ENCODE data around the gene ADPGK. TPM values are rescaled to one million over a fixed set of nuclear protein-coding genes. Genes with fewer than 3 reads are reported as not detected.
"Not testable (repeated sequence)": the region's sequence is repeated elsewhere in the genome, so short reads cannot be mapped to it uniquely, and the experiment has no call there.

Gene ADPGK
- polyA plus RNA-seq, 1 donor, result 47.7 TPM

DNA sequence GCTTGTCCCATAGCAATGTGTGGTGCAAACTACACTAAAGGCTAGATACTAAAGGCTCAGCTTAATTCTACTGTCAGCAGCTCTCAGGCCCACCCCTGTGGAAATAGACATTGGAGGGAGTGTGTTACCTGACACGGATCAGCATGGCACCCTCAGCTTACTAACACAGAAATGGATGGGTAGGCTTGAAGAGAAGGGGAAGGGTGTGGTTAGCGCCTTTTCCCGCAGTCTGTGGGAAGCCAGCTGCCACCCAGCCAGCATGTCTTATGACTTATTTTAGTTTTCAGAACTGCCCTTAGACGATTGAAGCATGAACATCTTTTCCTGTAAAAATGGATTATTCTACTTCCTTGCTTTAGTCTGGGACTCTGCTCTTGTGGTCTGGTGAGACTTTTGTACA is 25.8 kb upstream of the ADPGK start:
- H3K27ac ChIP-seq (ENCODE audit: low read length), result no peak overlapping the region
- H3K4me3 ChIP-seq (ENCODE audit: low read length), result no peak overlapping the region
- no peaks in the 10 kb centered on the region for H3K36me3 ChIP-seq (ENCODE audit: control insufficient read depth, insufficient read depth, low read length)
- DNase-seq, result no peak
- H3K9me3 ChIP-seq (ENCODE audit: control insufficient read depth, low read depth, low read length), result peaks cover 8% of the 10 kb centered on the region
- no peaks in the 10 kb centered on the region for H3K27me3 ChIP-seq (ENCODE audit: control insufficient read depth, insufficient read depth, low read length)
- H3K4me1 ChIP-seq (ENCODE audit: control insufficient read depth, insufficient read depth, low read length), result no peaks in the 10 kb centered on the region
- 100% methylated on average over 1 of the region's 4 CpGs for WGBS (ENCODE audit: insufficient coverage, low lambda C conversion rate)

DNA sequence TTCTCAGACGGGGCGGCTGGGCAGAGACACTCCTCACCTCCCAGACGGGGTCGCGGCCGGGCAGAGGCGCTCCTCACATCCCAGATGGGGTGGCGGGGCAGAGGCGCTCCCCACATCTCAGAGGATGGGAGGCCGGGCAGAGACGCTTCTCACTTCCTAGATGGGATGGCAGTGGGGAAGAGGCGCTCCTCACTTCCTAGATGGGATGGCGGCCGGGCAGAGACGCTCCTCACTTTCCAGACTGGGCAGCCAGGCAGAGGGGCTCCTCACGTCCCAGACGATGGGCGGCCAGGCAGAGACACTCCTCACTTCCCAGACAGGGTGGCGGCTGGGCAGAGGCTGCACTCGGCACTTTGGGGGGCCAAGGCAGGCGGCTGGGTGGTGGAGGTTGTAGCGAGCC is 23.8 kb upstream of the ADPGK start:
- not testable (repeated sequence) for H3K4me3 ChIP-seq (ENCODE audit: low read length); H3K27ac ChIP-seq (ENCODE audit: low read length); H3K9me3 ChIP-seq (ENCODE audit: control insufficient read depth, low read depth, low read length); DNase-seq; H3K36me3 ChIP-seq (ENCODE audit: control insufficient read depth, insufficient read depth, low read length); H3K27me3 ChIP-seq (ENCODE audit: control insufficient read depth, insufficient read depth, low read length); H3K4me1 ChIP-seq (ENCODE audit: control insufficient read depth, insufficient read depth, low read length)
- WGBS (ENCODE audit: insufficient coverage, low lambda C conversion rate), result no CpG with 5 or more reads among the region's 22 CpGs

DNA sequence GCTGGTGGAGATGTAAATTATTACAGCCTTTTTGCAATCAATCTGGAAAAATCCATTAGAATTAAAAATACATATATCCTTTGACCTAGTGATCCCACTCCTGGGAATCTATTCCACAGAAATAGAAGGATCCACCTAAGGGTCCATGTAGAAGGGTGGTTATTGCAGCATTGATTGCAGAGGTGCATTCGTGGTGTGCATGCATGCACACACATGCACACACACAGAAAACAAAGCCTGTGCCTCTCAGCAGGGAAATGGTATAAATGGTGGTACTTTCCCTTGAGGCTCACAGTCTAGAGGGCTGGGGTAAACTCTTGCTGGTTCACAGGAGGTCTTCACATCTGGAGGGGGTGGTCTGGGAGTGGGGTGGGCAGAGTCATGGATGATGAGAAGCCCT is 19.4 kb upstream of the ADPGK start:
- no peaks in the 10 kb centered on the region for H3K36me3 ChIP-seq (ENCODE audit: control insufficient read depth, insufficient read depth, low read length)

DNA sequence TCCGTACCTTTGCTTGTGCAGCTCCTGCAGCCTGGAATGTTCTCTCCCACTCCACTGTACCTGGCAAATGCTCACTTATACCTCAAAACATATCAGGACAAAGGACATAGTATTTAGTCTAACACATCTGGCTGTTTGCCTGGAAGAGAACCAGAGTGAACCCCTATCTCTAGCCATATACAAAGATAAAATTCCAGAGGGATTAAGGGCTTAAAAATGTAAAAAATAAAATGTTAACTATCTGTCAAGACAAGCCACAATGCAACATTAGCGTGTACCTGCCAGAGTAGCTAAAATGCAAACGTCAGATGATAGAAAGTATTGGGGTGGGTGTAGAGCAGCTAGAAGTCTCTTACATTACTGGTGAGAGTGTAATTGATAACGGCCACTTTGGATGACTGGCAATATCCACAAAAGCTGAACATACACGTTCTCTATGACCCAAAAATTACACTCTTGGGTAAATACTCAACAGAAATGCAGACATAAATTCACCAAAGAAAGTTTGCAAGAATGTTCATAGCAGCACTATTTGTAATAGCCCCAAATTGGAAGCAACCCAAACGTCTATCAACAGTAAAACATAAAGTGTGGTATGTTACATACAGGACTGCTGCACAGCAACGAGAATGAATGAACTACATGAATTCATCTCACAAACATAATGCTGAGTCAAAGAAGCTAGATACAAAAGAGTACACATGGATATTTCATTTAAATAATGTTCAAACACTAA is 18.2 kb upstream of the ADPGK start:
- Histone ChIP-seq H3K4me3 (ENCODE audit: low read length) (no peak overlapping the region), H3K9me3 (ENCODE audit: control insufficient read depth, low read depth, low read length) (no peaks in the 10 kb centered on the region), H3K27me3 (ENCODE audit: control insufficient read depth, insufficient read depth, low read length) (no peaks in the 10 kb centered on the region), H3K36me3 (ENCODE audit: control insufficient read depth, insufficient read depth, low read length) (no peaks in the 10 kb centered on the region), H3K27ac (ENCODE audit: low read length) (no peak overlapping the region), H3K4me1 (ENCODE audit: control insufficient read depth, insufficient read depth, low read length) (peaks cover 5% of the 10 kb centered on the region)
- no peak for DNase-seq
- WGBS (ENCODE audit: insufficient coverage, low lambda C conversion rate), result 30% methylated on average over 2 of the region's 7 CpGs

More for the DNA sequence above, 19.4 kb upstream of the ADPGK start:
- WGBS (ENCODE audit: insufficient coverage, low lambda C conversion rate), result no CpG with 5 or more reads among the region's 1 CpG
- H3K4me1 ChIP-seq (ENCODE audit: control insufficient read depth, insufficient read depth, low read length), result no peaks in the 10 kb centered on the region
- no peak overlapping the region for H3K4me3 ChIP-seq (ENCODE audit: low read length)
- DNase-seq, result no peak
- no peak overlapping the region for H3K27ac ChIP-seq (ENCODE audit: low read length)
- no peaks in the 10 kb centered on the region for H3K27me3 ChIP-seq (ENCODE audit: control insufficient read depth, insufficient read depth, low read length)
- H3K9me3 ChIP-seq (ENCODE audit: control insufficient read depth, low read depth, low read length), result peaks cover 7% of the 10 kb centered on the region

DNA sequence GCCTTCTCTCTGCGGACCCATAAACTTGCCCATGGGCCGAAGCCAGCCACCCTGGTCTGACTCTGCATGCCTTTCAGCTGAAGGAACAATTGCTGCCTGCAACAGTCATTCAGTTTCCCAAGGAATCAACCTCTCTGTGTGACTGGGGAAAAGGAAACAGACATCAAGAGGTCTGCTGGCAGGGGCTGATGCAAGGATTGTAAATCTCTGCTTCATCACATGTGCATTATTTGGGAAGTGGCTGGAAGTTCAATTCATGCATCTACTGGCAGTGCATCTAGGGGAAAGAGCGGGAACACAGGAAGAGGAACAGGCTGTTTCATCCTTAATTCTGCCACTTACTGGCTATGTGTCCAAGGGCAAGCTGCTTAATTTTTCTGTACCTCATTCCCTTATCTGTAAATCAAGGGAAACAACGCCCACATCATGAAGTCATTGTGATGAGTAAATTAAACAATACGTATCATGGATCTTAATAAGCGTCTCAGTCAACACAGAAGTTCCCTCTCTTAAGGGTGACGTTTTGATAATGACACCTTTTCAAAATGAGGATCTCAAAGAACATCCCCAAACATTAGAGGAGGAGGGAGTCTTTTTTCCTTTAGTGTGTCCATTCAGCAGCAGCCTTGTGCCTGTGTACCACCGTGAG is 17.4 kb upstream of the ADPGK start:
- H3K9me3 ChIP-seq (ENCODE audit: control insufficient read depth, low read depth, low read length), result no peaks in the 10 kb centered on the region
- peaks cover 5% of the 10 kb centered on the region for H3K4me1 ChIP-seq (ENCODE audit: control insufficient read depth, insufficient read depth, low read length)
- no peaks in the 10 kb centered on the region for H3K27me3 ChIP-seq (ENCODE audit: control insufficient read depth, insufficient read depth, low read length)
- WGBS (ENCODE audit: insufficient coverage, low lambda C conversion rate), result no CpG with 5 or more reads among the region's 8 CpGs
- H3K36me3 ChIP-seq (ENCODE audit: control insufficient read depth, insufficient read depth, low read length), result no peaks in the 10 kb centered on the region
- H3K4me3 ChIP-seq (ENCODE audit: low read length), result no peak overlapping the region
- no peak for DNase-seq
- no peak overlapping the region for H3K27ac ChIP-seq (ENCODE audit: low read length)

DNA sequence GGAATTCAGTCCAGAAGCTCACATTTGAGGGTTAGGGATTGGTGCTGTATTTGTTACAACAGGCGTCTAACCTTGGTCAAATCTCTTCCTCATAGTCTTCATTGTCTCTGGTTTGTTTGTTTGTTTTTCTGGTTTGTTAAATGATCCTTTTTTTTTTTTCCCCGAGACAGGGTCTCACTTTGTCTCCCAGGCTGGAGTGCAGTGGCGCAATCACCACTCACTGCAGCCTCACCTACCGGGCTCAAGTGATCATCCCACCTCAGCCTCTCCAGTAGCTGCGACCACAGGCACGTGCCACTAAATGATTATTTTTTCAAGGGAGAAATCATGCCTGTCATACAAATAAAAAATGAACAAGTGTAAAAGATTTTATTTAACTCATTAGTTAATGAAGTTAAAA is 14.3 kb upstream of the ADPGK start:
- no peak overlapping the region for H3K4me3 ChIP-seq (ENCODE audit: low read length)
- H3K27me3 ChIP-seq (ENCODE audit: control insufficient read depth, insufficient read depth, low read length), result no peaks in the 10 kb centered on the region
- no peak for DNase-seq
- H3K36me3 ChIP-seq (ENCODE audit: control insufficient read depth, insufficient read depth, low read length), result no peaks in the 10 kb centered on the region
- H3K27ac ChIP-seq (ENCODE audit: low read length), result no peak overlapping the region
- 100% methylated on average over 1 of the region's 6 CpGs for WGBS (ENCODE audit: insufficient coverage, low lambda C conversion rate)
- peaks cover 5% of the 10 kb centered on the region for H3K4me1 ChIP-seq (ENCODE audit: control insufficient read depth, insufficient read depth, low read length)
- H3K9me3 ChIP-seq (ENCODE audit: control insufficient read depth, low read depth, low read length), result no peaks in the 10 kb centered on the region

DNA sequence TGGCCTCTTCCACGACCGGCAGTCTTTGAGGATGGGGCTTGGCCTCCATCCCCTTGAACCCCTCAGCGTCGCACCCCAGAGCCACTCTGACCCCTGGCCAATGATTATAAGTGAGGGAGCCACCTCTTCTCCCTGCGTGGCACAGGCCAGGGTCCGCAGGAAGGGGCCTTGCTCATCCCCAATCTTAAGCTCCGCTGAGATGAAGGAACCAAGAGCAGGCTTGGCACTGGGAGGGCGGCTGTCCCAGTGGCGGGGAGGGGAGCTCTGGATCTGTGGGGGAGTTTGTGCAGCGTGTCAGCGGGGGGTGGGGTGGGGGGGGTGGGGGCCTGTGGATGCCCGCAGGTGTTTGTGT is 13.8 kb upstream of the ADPGK start:
- Histone ChIP-seq H3K27me3 (ENCODE audit: control insufficient read depth, insufficient read depth, low read length) (no peaks in the 10 kb centered on the region), H3K9me3 (ENCODE audit: control insufficient read depth, low read depth, low read length) (no peaks in the 10 kb centered on the region), H3K4me3 (ENCODE audit: low read length) (peak overlapping the region; percentile 59), H3K27ac (ENCODE audit: low read length) (no peak overlapping the region), H3K4me1 (ENCODE audit: control insufficient read depth, insufficient read depth, low read length) (peaks cover 5% of the 10 kb centered on the region), H3K36me3 (ENCODE audit: control insufficient read depth, insufficient read depth, low read length) (no peaks in the 10 kb centered on the region)
- WGBS (ENCODE audit: insufficient coverage, low lambda C conversion rate), result no CpG with 5 or more reads among the region's 12 CpGs
- no peak for DNase-seq

DNA sequence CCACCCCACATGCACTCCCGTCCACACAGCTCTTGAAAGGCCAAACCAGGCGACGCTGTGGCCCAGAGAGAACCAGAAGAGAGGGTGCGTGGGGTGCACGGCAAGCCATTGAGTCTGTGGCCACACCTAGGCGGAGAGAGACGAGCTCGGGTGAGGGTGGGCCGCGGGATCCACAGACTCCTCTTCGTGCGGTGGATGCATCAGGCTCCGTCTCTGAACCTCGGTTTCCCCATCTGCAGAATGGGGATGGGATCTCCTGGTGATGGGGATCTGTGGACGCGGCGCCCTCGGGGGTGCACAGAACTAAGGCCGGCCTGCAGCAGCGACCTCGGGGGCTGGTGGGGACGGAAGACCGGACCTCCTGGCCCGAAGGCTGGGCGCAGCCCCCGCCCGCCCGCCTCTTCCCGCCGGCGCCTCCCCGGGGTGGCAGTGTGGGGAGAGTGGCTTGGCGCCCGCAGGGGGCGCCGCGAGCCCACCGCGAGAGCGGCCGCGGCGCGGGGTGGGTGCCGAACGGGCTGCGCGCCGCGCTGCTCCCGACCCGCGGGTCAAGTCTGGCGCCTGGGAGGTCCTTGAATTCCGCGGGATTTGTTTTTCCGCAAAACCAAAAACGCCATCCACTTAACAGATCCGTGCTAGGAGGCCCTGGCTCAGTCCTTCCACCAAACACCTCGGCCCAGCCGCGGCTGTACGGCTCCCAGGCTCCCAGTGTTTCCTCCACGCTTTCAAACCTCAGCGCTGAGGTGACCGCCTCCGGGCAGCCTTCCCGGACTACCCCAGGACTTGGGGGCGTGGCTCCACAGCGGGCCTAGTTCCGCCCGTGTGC is 13.2 kb upstream of the ADPGK start:
- DNase-seq, result peak in 1 of 2 donors; percentile 58
- Histone ChIP-seq H3K9me3 (ENCODE audit: control insufficient read depth, low read depth, low read length) (no peaks in the 10 kb centered on the region), H3K36me3 (ENCODE audit: control insufficient read depth, insufficient read depth, low read length) (no peaks in the 10 kb centered on the region), H3K4me3 (ENCODE audit: low read length) (peak overlapping the region; percentile 59), H3K27ac (ENCODE audit: low read length) (no peak overlapping the region), H3K27me3 (ENCODE audit: control insufficient read depth, insufficient read depth, low read length) (no peaks in the 10 kb centered on the region), H3K4me1 (ENCODE audit: control insufficient read depth, insufficient read depth, low read length) (peaks cover 5% of the 10 kb centered on the region)
- WGBS (ENCODE audit: insufficient coverage, low lambda C conversion rate), result no CpG with 5 or more reads among the region's 72 CpGs

DNA sequence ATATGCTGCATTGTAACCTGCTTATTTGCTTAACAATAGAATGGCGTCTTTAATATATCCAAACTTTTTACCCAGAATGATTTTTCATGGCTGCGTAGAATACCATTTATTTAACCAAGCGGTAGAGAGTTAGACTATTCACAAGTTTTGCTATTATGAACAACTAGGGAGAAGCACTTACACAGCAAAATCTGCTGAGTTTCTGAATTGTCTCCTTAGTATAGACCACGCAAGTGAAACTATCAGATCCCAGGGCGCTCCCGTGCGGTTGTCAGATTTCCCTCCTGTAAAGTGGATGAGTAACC is 12.6 kb upstream of the ADPGK start:
- no peaks in the 10 kb centered on the region for H3K27me3 ChIP-seq (ENCODE audit: control insufficient read depth, insufficient read depth, low read length)
- DNase-seq, result no peak
- peak overlapping the region; percentile 59 for H3K4me3 ChIP-seq (ENCODE audit: low read length)

DNA sequence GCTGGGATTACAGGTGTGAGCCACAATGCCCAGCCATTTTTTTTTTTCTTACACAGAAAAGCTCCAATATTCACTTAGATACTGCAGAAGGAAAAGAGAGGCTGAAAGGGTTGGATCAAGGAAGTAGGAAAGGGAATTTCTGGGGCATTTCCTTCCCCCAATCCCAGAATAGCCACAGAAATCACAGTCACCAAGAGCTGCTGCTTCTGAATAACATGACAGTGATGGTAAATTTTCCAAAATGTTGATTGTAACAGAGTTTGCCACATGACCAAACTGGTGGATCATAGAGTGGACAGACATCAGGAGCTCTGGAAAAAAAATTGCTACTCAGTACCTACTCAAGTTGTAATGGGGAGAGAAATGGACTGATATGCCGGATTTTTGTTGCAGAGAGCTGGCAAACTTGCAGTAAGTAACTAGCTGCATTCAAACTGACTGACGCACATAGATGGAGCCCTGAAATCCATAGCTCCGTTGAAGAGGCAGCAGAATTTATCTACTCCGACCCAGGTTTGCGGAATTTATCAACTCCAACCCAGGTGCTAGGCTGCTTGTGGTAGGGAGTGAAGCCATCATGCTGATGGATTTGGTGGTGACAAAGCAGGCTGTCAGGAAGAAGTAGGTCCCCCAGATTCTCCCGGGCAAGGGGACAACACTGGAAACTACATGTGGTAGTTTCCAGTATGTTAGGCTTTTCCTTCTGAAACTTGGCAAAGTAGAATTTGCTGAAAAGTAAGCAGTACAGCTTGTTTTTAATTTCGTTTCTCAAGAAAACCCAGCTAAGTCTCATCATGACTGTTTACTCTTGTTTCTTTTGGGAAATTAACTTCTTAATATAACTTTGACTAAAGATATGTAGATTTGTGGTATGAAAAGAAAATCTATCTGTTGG is 10.5 kb upstream of the ADPGK start:
- WGBS (ENCODE audit: insufficient coverage, low lambda C conversion rate), result 50% methylated on average over 1 of the region's 7 CpGs
- H3K4me3 ChIP-seq (ENCODE audit: low read length), result no peak overlapping the region
- no peak for DNase-seq
- H3K4me1 ChIP-seq (ENCODE audit: control insufficient read depth, insufficient read depth, low read length), result peaks cover 5% of the 10 kb centered on the region
- H3K27me3 ChIP-seq (ENCODE audit: control insufficient read depth, insufficient read depth, low read length), result no peaks in the 10 kb centered on the region
- H3K27ac ChIP-seq (ENCODE audit: low read length), result no peak overlapping the region
- H3K36me3 ChIP-seq (ENCODE audit: control insufficient read depth, insufficient read depth, low read length), result no peaks in the 10 kb centered on the region
- H3K9me3 ChIP-seq (ENCODE audit: control insufficient read depth, low read depth, low read length), result no peaks in the 10 kb centered on the region

More for the DNA sequence above, 12.6 kb upstream of the ADPGK start:
- WGBS (ENCODE audit: insufficient coverage, low lambda C conversion rate), result 100% methylated on average over 1 of the region's 7 CpGs
- Histone ChIP-seq H3K4me1 (ENCODE audit: control insufficient read depth, insufficient read depth, low read length) (peaks cover 5% of the 10 kb centered on the region), H3K27ac (ENCODE audit: low read length) (no peak overlapping the region), H3K9me3 (ENCODE audit: control insufficient read depth, low read depth, low read length) (no peaks in the 10 kb centered on the region), H3K36me3 (ENCODE audit: control insufficient read depth, insufficient read depth, low read length) (no peaks in the 10 kb centered on the region)

All from large intestine (tissue), 3 donors.